Brain pericyte (primary cell): ENCODE measurements around the gene TMPRSS6.

Experiments
- DNase-seq: peaks from one replicate; pipeline ENCODE4 v3.0.0-alpha.2; 2012; ENCODE audit warnings: low read depth, low spot score

TMPRSS6 gene

DNA sequence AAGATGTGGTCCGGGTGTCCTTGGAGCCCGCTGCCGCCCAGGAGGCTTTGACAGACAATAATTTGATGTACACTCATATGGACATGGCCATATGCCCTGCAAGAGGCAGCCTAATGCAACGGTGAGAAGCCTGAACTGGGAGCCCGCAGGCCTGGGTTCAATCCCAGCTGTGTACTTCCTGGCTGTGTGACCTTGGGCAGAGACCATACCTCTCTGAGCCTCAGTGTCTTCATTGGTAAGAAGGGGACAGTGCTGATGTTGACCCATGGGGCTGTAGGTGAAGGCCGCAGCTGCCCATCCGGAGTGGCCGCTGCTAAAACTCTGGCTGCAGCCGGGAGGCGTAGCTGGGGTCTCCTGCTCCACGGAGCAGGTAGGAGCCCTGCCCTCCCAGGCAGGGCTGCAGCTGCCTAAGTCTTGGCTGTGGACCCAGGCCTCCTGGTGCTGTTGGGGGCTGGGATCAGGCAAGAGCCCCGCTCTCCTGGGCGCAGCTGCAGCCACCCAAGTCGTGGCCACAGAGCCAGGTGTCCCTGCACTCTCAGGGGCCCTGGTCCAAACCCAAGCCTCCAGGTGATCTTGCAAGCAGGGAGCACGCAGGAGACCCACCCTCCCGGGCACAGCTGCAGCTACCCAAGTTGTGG is 31.3 kb upstream of the TMPRSS6 start:
- DNase-seq: no peak

- no peak for DNase-seq
Observed at GRCh38 chr22:37139762-37140161, 30.2 kb upstream of the TMPRSS6 start.

- DNase-seq: no peak
Observed at GRCh38 chr22:37138849-37139561, 29.5 kb upstream of the TMPRSS6 start.

GRCh38 chr22:37137903-37138665 is 28.6 kb upstream of the TMPRSS6 start:
- DNase-seq: no peak

DNA sequence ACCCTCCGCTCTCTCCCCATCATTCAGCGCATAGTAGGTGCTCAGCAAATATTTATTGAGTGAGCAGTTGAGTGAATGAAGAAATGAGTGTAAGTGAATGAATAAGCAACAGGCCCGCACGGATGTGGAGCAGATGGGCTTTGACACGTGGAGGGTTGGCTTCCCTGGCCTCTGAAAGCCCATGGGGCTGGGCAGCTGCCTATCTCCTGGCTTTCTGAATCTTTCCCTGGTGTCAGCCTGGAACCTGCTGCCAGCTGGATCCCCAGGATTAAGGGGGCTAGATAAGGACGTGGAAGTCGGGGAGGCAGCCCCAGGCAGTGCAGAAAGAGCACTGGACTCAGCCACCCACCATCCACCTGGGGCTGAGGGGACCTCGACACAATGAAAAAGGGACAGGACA is 27.6 kb upstream of the TMPRSS6 start:
- DNase-seq: no peak

DNA sequence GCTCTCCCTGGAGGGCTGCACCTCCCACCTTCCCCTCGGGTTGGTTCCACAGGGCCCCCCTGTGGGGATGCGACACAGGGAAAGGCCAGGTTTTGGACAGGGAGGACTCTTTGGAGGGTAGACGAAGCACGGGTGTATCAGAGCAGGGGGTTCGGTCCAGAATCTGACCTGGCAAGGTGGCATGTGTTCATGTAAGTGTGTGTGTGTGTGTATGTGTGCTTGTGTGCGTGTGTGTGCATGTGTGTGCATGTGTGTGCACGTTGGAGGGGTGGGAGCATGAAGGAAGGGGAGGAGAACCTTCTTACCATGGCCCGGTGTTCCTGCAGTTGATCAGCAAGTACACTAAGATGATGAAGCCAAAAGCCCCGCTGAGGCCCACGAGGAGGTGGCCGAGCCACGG is 25.5 kb upstream of the TMPRSS6 start:
- no peak for DNase-seq

DNA sequence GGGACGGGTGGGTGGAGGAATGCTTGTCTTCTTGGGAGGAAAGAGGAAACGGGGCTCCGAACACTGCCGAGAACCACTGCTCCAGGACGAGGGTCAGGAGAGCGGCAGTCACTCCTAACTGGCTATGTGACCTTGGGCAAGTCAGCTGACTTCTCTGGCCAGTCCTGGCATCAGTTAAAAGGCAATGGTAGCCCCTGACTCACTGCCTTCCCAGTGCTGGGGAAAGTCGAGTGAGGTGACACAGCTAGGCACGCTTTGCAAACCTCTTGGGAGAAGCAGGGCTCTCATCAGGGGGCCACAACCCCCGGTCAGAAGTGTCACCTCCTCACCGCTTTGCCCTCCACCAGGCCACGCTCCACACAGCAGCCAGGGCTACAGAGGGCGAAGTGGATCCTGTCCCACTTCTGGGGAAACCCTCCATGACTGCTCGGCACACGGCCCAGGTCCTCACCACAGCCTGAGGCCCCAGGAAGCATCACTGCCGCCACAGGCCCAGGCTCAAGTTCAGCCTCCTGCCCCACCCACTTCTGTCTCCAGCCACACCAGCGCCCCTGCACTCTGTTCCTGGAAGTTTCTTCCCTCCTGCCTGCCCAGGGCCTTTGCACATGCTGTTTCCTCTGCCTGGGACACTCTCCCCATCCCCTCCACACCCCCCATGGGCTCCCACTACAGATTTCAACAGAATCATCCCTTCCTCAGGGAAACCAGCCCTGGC is 23.9 kb upstream of the TMPRSS6 start:
- no peak for DNase-seq

DNA sequence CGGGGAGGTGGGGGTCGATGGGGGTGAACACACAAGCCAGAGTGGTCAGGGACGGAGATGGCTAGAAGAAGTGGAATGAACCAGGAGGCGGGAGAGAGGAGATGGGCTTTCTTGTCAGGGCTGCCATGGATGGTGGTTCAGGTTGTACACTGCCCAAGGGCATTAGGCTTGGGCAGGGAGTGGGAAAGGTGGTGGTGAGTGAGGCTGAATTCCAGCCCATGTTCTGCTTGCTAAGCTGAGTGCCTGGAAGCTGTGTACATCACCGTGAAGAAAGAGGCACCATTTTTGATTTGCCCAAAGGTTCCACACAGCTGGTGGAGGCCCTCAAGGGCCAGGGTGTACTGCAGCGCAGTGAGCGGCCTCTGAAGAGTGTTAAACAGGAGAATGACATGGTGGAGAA is 23.3 kb upstream of the TMPRSS6 start:
- no peak for DNase-seq

DNA sequence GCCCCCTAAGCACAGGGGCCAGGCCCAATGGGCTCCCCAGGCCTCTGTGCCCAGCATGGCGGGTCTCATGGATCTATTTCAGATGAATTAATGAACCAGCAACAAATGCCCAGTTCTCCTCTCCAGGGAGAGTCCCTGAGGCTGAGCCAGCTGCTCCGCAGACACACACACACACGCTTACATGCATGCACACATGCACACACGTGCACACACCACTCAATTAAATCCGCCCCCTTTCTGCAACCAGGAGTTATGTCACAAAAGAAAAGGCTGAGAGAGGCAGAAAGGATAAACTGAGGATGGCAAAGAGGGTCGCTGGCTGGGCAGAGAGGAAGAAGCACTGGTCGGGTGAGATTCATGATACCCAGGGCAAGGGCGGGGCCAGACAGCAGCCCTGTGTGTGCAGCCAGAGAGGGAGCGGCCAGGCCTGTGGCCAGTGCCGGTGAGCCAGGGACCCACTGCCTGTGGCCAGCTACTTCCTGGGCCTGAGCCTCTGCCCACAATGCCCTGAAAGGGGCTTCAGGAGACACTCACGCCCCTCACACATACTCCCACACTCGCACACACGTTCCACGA is 20.4 kb upstream of the TMPRSS6 start:
- no peak for DNase-seq

DNA sequence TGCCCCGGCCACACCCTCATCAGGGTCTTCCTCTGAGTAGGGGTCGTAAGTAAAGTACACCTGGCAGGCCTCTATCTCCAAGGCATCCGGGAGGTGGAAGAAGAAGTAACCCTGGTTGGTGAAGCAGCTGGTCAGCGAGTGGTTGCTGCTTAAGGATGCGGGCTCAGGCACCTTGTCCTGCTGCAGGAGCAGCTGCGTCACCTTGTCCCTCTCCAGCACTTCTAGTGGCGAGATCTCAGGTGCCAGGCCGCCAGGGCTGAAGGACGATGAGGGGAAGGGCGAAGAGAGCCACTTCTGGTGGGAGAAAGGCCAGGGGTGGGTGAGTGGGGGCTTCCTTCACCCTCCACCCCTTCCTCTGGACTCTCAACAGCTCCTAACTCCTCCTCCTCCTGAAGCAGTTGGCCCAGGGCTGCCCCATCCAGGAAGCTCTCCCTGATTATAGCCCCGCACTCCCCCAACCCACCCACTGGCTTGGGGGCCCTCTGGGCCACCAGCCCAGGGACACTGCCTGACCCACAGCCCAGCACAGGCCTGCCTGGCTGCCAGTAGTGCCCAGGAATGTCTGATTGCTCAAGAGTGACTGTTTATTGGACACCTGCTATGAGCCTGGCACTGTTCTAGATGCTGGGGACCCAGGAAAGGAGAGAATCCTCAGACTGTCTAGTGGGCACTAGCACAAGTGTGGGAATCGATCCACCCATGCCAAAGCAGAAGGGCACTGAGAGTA is 19.2 kb upstream of the TMPRSS6 start:
- no peak for DNase-seq

DNA sequence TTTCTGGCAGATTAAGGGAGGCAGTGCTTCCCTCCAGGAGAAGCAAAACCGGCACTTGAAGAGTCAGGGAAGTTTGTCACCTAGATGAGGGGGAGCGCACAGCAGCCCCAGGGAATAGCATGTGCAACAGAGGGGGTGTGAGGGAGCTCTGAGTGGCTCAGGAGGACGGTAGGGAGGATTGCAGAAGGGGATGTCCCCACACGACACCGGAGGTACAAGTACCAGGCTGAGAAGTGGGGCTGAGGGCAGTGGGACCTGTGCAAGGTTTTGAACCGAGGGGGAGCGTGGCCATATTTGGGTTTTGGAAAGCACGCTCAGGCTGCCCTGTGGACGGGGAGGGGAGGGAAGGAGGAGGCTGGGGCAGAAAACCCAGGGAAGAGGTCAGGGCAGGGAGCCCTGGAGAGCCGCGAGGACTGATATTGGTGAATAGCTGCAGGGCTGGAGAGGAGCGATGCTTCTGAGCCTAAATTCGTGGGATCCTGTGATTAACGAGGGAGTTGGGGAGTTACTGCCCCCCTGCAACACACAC is 17.9 kb upstream of the TMPRSS6 start:
- no peak for DNase-seq

- DNase-seq: no peak
Observed at GRCh38 chr22:37126882-37127281, 17.4 kb upstream of the TMPRSS6 start.

DNA sequence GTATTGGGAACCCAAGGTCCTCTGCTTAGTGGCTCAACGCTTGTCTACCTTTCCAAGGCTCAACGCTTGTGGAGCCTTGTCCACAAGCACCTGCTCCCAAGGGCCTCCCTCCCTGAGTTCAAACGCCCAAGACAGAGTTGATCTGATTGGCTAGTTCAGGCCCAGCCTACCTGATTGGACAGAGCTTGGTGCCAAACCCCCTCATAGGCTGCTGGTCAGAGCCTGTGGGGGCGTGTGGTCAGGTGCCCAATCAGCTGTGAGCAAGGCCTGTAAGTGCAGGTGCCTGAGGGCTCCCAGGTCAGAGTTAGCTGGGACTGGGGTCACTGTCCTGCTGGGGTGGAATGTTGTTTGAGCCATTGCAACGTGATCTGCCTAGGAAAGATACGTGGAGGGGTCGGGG is 16.9 kb upstream of the TMPRSS6 start:
- DNase-seq: no peak

DNA sequence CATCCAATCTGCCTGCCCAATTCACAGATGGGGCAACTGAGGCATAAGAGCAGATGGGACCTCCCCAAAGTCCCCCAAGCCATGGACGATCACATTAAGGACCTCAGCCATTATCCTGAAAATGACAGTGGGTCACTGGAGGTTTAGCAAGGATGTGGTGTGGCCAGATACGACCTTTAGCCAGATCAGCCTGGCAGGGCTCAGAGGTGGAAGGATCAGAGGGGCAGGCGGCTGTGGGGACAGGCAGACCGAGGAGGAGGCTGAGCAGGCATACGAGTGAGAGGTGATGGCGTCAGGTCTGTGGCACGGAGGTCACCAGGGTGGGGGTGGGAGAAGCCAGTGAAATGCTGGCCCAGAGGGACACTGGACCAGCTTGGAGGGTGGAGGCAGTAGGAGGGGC is 14.1 kb upstream of the TMPRSS6 start:
- DNase-seq: no peak

- DNase-seq: no peak
Observed at GRCh38 chr22:37122598-37123180, 13.2 kb upstream of the TMPRSS6 start.

GRCh38 chr22:37121887-37122591 is 12.5 kb upstream of the TMPRSS6 start:
- DNase-seq: no peak

DNA sequence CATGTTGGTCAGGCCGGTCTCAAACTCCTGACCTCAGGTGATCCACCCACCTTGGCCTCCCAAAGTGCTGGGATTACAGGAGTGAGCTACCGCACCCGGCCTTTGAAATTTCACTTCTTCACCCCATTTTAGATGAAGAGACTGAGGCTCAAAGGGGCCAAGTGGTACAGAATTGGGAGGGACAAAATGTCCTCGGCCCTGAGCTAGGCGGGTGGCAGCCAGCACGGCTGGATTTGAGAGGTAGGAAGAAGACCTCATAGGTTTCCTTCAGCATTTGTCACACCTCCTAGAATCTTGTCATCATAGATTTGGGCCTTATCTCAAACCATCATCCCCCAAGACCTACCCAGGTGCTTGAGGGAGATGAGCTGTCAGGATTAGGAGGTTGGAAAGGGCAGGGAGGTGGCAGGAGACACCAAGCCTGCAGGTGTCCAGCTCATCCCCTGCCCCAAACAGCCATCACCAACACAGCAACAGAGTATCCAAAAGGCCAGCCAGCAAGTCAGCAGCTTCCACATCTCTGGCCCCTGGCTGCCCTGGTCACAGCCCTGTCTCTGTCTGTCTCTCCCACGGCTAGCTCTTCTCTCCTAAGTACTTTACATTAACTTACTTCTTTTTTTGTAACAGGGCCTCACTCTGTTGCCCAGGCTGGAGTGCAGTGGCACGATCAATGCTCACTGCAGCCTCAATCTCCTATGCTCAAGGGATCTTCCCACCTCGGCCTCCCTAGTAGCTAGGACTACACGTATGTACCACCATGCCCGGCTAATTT is 11.2 kb upstream of the TMPRSS6 start:
- DNase-seq: no peak

DNA sequence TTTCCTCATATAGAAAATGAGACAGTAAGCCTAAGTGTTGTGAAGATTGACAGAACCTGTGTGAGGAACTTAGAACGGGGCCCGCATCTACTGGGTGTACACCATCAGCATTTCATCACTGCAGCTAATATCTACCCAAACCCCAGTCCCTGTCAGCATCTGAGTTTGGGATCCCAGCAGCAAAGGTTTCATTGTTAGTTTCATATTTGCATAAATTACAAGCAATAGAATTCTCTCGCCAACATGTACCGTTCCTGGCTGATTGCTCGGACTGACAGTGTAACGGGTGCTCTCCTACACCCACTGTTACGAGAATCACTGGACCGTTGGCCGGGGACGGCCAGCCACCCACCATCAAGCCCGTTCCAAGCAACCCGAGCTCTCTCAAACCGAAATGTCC is 10.4 kb upstream of the TMPRSS6 start:
- no peak for DNase-seq

DNA sequence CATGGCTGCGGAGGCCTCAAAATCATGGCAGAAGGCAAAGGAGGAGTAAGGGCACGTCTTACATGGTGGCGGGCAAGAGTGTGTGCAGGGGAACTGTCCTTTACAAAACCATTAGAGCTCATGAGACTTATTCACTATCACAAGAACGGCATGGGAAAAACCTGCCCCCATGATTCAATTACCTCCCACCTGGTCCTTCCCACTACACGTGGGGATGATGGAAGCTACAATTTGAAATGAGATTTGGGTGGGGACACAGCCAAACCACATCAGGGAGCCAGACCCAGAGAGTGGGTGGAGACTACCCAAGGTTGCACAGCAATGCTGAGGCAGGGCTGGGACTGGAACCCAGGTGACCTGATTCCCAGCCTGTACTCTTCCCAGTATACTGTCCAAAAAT is 8.6 kb upstream of the TMPRSS6 start:
- no peak for DNase-seq
